HepG2 (cell line): ENCODE data around the gene AIP. TPM values are rescaled to one million over a fixed set of nuclear protein-coding genes. Genes with fewer than 3 reads are reported as not detected.

ENCODE experiments used
- ADNP ChIP-seq: sonication (generic); formaldehyde crosslinking; IDR thresholded peaks from 2 replicates; pipeline ENCODE4 v1.4.0; 2020; ENCODE audit warnings: missing genetic modification reagents
- ARNT ChIP-seq: fragments of 450-650 bp; IDR thresholded peaks from 2 replicates; pipeline ENCODE4 v1.6.1; 2017
- ATAD3A ChIP-seq: sonication (generic); formaldehyde crosslinking; IDR thresholded peaks from 2 replicates; pipeline ENCODE4 v1.4.0; 2020; ENCODE audit warnings: missing genetic modification reagents
- ATRX ChIP-seq: sonication (generic); formaldehyde crosslinking; IDR thresholded peaks from 2 replicates; pipeline ENCODE4 v1.4.0; 2020; ENCODE audit warnings: missing genetic modification reagents, borderline replicate concordance
- CEBPZ ChIP-seq: IDR thresholded peaks from 2 replicates; pipeline ENCODE4 v1.6.1; 2012; ENCODE audit warnings: low read length, improper control_type of control experiment
- DDIT3 ChIP-seq: sonication (generic); formaldehyde crosslinking; IDR thresholded peaks from 2 replicates; pipeline ENCODE4 v1.4.0; 2020; ENCODE audit warnings: mild to moderate bottlenecking, missing genetic modification reagents
- GABPB1 ChIP-seq: IDR thresholded peaks from 2 replicates; pipeline ENCODE4 v1.6.1; 2016; ENCODE audit warnings: mild to moderate bottlenecking, missing genetic modification reagents, moderate library complexity, missing compliant biosample characterization
- GTF3A ChIP-seq: sonication (generic); formaldehyde crosslinking; conservative IDR thresholded peaks from 2 replicates; pipeline ENCODE4 v1.4.0; 2020; ENCODE audit warnings: mild to moderate bottlenecking, missing genetic modification reagents
- NFKBIZ ChIP-seq: IDR thresholded peaks from 2 replicates; pipeline ENCODE4 v1.6.1; 2018; ENCODE audit warnings: missing genetic modification reagents, missing compliant biosample characterization
- RBM39 ChIP-seq: fragments of 200-400 bp; formaldehyde crosslinking; IDR thresholded peaks from one replicate; pipeline ENCODE4 v1.6.1; 2018; ENCODE audit warnings: antibody characterized with exemption, mild to moderate bottlenecking, low read depth, low read length; ENCODE audit not compliant: poor library complexity, severe bottlenecking
- SMC3 ChIP-seq: IDR thresholded peaks from 2 replicates; pipeline ENCODE4 v1.6.1; 2011; ENCODE audit warnings: low read length, improper control_type of control experiment
- SMYD3 ChIP-seq: sonication (generic); formaldehyde crosslinking; IDR thresholded peaks from 2 replicates; pipeline ENCODE4 v1.8.1; 2023; ENCODE audit warnings: mild to moderate bottlenecking, missing genetic modification reagents
- SP5 ChIP-seq: IDR thresholded peaks from 2 replicates; pipeline ENCODE4 v1.6.1; 2016; ENCODE audit warnings: low read depth, borderline replicate concordance
- SRSF4 ChIP-seq: fragments of 200-400 bp; formaldehyde crosslinking; IDR thresholded peaks from one replicate; pipeline ENCODE4 v1.6.1; 2018; ENCODE audit warnings: mild to moderate bottlenecking, low read depth, low read length, moderate library complexity; ENCODE audit not compliant: poor library complexity, severe bottlenecking
- XBP1 ChIP-seq: sonication (generic); formaldehyde crosslinking; IDR thresholded peaks from 2 replicates; pipeline ENCODE4 v1.5.0; 2020; ENCODE audit warnings: missing genetic modification reagents
- ZBTB37 ChIP-seq: sonication (generic); formaldehyde crosslinking; IDR thresholded peaks from 2 replicates; pipeline ENCODE4 v1.4.0; 2020; ENCODE audit warnings: mild to moderate bottlenecking, missing genetic modification reagents
- ZHX1 ChIP-seq: sonication (generic); formaldehyde crosslinking; IDR thresholded peaks from 2 replicates; pipeline ENCODE4 v1.8.1; 2022; ENCODE audit warnings: low read depth, mild to moderate bottlenecking, missing genetic modification reagents
- ZKSCAN1 ChIP-seq: fragments of 150-350 bp; IDR thresholded peaks from 2 replicates; pipeline ENCODE4 v1.6.1; 2014; ENCODE audit warnings: low read length
- ZNF101 ChIP-seq: sonication (generic); formaldehyde crosslinking; IDR thresholded peaks from 2 replicates; pipeline ENCODE4 v1.4.0; 2020; ENCODE audit warnings: mild to moderate bottlenecking, low read depth, missing genetic modification reagents, borderline replicate concordance
- ZNF326 ChIP-seq: sonication (generic); formaldehyde crosslinking; IDR thresholded peaks from 2 replicates; pipeline ENCODE4 v1.4.0; 2020; ENCODE audit warnings: missing genetic modification reagents, borderline replicate concordance
- ZNF564 ChIP-seq: sonication (generic); formaldehyde crosslinking; IDR thresholded peaks from 2 replicates; pipeline ENCODE4 v1.8.1; 2023; ENCODE audit warnings: mild to moderate bottlenecking, missing genetic modification reagents
- polyA plus RNA-seq, 8 experiments: library from polyadenylated mRNA; depleted of rRNA in 3 of 8; stranded (reverse) in 7 of 8; unstranded in 1 of 8; fragments of >200 nt; fragmentation: Illumina TruSeq in 4 of 8; extraction: Trizol in 4 of 8; gene quantifications; 2 replicates each; pipeline versions ENCODE4 v1.2.1 to v1.2.3, GENCODE V29; 2011 to 2016; ENCODE audit warnings: low read depth in 4 of 8, missing spikeins in 1 of 8, mixed read lengths in 1 of 8; ENCODE audit not compliant: insufficient read depth in 1 of 8
- total RNA-seq, 5 experiments: library from RNA; depleted of rRNA; stranded (reverse); fragments of >200 nt; fragmentation: Illumina TruSeq; extraction: Trizol; gene quantifications; 2 replicates each; pipeline ENCODE4 v1.2.3, GENCODE V29; 2016; ENCODE audit warnings: low read depth in 1 of 5

Gene AIP
- total and polyA plus RNA-seq, 2 of the 13 experiments (the other 11 are each of a cell fraction or from before 2014, with no cell fraction given) = 51.8 to 110 TPM

DNA sequence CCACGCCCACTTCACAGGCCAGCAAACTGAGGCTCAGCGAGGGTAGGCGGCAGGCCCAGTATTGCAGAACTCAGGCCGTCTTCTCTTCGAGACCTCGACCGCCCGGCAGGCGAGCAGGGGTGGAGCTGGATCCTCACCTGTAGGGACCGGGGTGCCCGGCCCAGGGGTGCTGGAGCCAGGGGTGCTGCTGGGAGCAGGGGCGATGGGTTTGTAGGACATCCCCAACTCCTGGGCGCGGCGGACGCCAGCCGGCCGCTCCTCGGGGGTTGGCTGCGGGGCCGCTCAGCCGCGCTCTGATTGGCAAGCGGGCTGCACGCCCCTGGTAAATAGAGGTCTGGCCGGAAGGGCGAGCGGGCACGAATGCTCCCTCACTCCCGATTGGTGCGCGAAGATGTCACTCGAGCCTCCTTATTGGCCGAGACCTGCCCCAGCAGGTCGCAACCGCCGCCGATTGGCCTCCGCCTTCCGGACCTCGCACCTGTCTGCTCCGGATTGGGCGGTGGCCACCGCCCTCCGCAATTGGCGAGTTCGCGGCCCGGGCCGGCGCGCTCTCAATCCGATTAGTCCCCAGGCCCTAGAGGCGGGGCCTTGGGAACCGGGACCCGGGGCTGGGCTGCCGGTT is 25.1 kb downstream of the AIP start, which contains the start of gene CDK2AP2 (continued):
- TF ChIP-seq CEBPZ (peak; percentile 49; the same call in 1 of the 2 replicates), ATRX (no peak), SP5 (CRISPR knock-in tag) (no peak), ZKSCAN1 (no peak), XBP1 (CRISPR knock-in tag) (peak; percentile 78; the same call in 1 of the 2 replicates), ARNT (no peak), ZBTB37 (no peak), SMYD3 (no peak), GTF3A (CRISPR knock-in tag) (no peak), NFKBIZ (no peak), ZHX1 (CRISPR knock-in tag) (no peak), SRSF4 (no peak), ATAD3A (no peak), ADNP (CRISPR knock-in tag) (peak; percentile 98), ZNF101 (CRISPR knock-in tag) (no peak), ZNF326 (CRISPR knock-in tag) (no peak), RBM39 (peak; percentile 84), GABPB1 (CRISPR knock-in tag) (peak; percentile 93), DDIT3 (CRISPR knock-in tag) (no peak), SMC3 (no peak), ZNF564 (CRISPR knock-in tag) (no peak; the same call in 1 of the 2 replicates)
